ENCODE data around the gene ZNF132.

GRCh38 chr19:58480481-58480830, 40.5 kb upstream of the ZNF132 start:
- TF ChIP-seq CTCF (IDR thresholded peaks at IDR 0.05) (no peak), EZH2 (IDR thresholded peaks at IDR 0.05) (no peak)

Measured in neural progenitor cell (in vitro differentiated cells).